ENCODE data around the gene MPDZ. TPM values are rescaled to one million over a fixed set of nuclear protein-coding genes. Genes with fewer than 3 reads are reported as not detected.

Gene MPDZ
- total and polyA plus RNA-seq, 2 of the 4 experiments (the other 2 are of a cell fraction): 18.8 to 39.3 TPM

GRCh38 chr9:13278023-13278367 lies 1.5 kb downstream of the MPDZ start:
- dilution Hi-C loops (cut with HindIII; ENCODE audit: low sequenced_read_pairs, unreplicated experiment): no loop called here
- Histone ChIP-seq H3K4me3 (ENCODE audit: insufficient read depth, low read depth, low read length) (peak overlapping the region; percentile 66), H4K8ac (ENCODE audit: low read depth in 2 of 2, low read length in 2 of 2) (peak overlapping the region; percentile 24 to 91; a peak in 3 of 4 replicates), H3K9me3 (ENCODE audit: control insufficient read depth, insufficient read depth, low read length) (no peaks in the 10 kb centered on the region), H3K14ac (replicated peaks; ENCODE audit: low read depth, low read length) (peak overlapping the region; percentile 29; the same call in 1 of the 2 replicates), H2BK15ac (ENCODE audit: low read depth, low read length) (no peak overlapping the region), H4K91ac (ENCODE audit: insufficient read depth, low read depth, low read length) (peak overlapping the region; percentile 76), H2AFZ (replicated peaks; ENCODE audit: low read length, poor library complexity) (peak overlapping the region; percentile 93), H4K5ac (ENCODE audit: low read depth, low read length) (peak overlapping the region; percentile 53), H2BK5ac (ENCODE audit: low read depth, low read length, poor library complexity, severe bottlenecking) (peak overlapping the region; percentile 84), H3K9me1 (ENCODE audit: insufficient read depth, low read length) (no peaks in the 10 kb centered on the region), H3K9ac (ENCODE audit: low read depth, low read length) (peak overlapping the region; percentile 81), H3K79me1 (ENCODE audit: low read depth in 1 of 2, low read length in 2 of 2) (peaks cover 11 to 27% of the 10 kb centered on the region in 2 experiments; a peak in 3 of 4 replicates), H3K4me2 (ENCODE audit: low read depth, low read length) (peak overlapping the region; percentile 83), H3K27me3 (ENCODE audit: control insufficient read depth, insufficient read depth, low read length) (no peaks in the 10 kb centered on the region), H3K4me1 (ENCODE audit: control insufficient read depth, insufficient read depth, low read length) (peaks cover 7% of the 10 kb centered on the region), H3K56ac (ENCODE audit: extremely low read depth, insufficient read depth, low read length) (peak overlapping the region; percentile 77; the same call in 1 of the 2 replicates), H2BK120ac (ENCODE audit: low read depth, low read length) (peak overlapping the region; percentile 79), H3K18ac (ENCODE audit: low read depth, low read length) (peak overlapping the region; percentile 62), H3K36me3 (ENCODE audit: control insufficient read depth, insufficient read depth, low read length) (no peaks in the 10 kb centered on the region), H2BK20ac (ENCODE audit: low read depth, low read length) (no peak overlapping the region), H2AK9ac (replicated peaks; ENCODE audit: low read depth, low read length, poor library complexity) (peak overlapping the region; percentile 78), H3K27ac (ENCODE audit: insufficient read depth, low read length) (peak overlapping the region; percentile 89), H4K20me1 (ENCODE audit: insufficient read depth, low read length) (no peaks in the 10 kb centered on the region), H3K4ac (ENCODE audit: low read depth, low read length) (peak overlapping the region; percentile 90), H3K23ac (ENCODE audit: low read depth, low read length) (peak overlapping the region; percentile 93), H2AK5ac (ENCODE audit: low read depth, low read length) (peak overlapping the region; percentile 47; the same call in 1 of the 2 replicates)
- ATAC-seq (ENCODE audit: low read depth) (peak; percentile 13), DNase-seq (peak; percentile 67)
- no peak for TF ChIP-seq CTCF (conservative IDR thresholded peaks at IDR 0.05; ENCODE audit: low read depth, low read length)
- TF ChIP-seq MAZ (IDR thresholded peaks at IDR 0.05; ENCODE audit: borderline replicate concordance, low read depth, low read length): no peak
- TF ChIP-seq USF2 (IDR thresholded peaks at IDR 0.05; ENCODE audit: low read depth, low read length): no peak
- TF ChIP-seq MAFK (IDR thresholded peaks at IDR 0.05; ENCODE audit: low read depth, low read length): no peak
- TF ChIP-seq SMC3 (IDR thresholded peaks at IDR 0.05; ENCODE audit: low read depth, low read length): no peak
- no peak for TF ChIP-seq NFE2L2 (IDR thresholded peaks at IDR 0.05; ENCODE audit: low read depth, low read length)
- no peak for TF ChIP-seq FOS (IDR thresholded peaks at IDR 0.05; ENCODE audit: low read depth, low read length)
- BruUV-seq (replicated peaks): no TSS peak
- WGBS, 2 experiments (ENCODE audit: extremely low coverage in 2 of 2, insufficient read length in 1 of 2): 0% methylated on average over 5 of the region's 10 CpGs; no CpG with 5 or more reads in 1 of the 2 experiments
- intact Hi-C loops (cut with micrococcal nuclease): loop anchor here (10.0 kb wide), 2 partner anchors 153 to 1147 kb away; no protein-coding TSS in a partner anchor
- in situ Hi-C loops (cut with MboI; ENCODE audit: low sequenced_read_pairs): no loop called here
- CTCF ChIA-PET: no interaction called here
- POLR2A ChIA-PET (ENCODE audit: unreplicated experiment): no interaction called here
